ENCODE measurements around the gene OR8B2.

DNA sequence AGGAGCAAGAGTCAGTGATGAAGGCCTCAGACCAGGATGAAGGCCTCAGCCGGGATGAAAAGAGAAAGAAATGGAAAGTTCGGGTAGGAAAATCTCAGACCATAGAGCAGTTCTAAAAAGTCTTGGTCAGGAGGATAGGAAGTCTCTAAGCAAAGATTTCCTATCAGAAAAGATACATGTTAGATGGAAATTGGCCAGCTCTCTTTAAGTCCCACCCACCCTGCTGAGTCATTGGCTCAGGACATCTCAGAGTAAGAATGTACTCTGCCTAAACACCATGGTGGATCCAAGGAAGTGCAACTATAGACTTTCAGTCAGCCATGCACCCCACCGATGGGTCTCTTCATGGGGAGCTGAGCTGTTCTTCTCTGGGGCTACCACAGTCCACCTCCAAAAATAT, 10.1 kb upstream of the OR8B2 start:
- TF ChIP-seq, protein P1, sequence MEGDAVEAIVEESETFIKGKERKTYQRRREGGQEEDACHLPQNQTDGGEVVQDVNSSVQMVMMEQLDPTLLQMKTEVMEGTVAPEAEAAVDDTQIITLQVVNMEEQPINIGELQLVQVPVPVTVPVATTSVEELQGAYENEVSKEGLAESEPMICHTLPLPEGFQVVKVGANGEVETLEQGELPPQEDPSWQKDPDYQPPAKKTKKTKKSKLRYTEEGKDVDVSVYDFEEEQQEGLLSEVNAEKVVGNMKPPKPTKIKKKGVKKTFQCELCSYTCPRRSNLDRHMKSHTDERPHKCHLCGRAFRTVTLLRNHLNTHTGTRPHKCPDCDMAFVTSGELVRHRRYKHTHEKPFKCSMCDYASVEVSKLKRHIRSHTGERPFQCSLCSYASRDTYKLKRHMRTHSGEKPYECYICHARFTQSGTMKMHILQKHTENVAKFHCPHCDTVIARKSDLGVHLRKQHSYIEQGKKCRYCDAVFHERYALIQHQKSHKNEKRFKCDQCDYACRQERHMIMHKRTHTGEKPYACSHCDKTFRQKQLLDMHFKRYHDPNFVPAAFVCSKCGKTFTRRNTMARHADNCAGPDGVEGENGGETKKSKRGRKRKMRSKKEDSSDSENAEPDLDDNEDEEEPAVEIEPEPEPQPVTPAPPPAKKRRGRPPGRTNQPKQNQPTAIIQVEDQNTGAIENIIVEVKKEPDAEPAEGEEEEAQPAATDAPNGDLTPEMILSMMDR (IDR thresholded peaks at IDR 0.05): no peak
- TF ChIP-seq POLR2AphosphoS5 (IDR thresholded peaks at IDR 0.05): no peak
